Right lobe of liver (tissue), 4 donors: ENCODE data around the gene FRS2.

ENCODE experiments used
- CTCF ChIP-seq, 4 donors: fragments of 200-600 bp in 3 of 4; fragments of 450-650 bp in 1 of 4; IDR thresholded peaks; one replicate each; pipeline versions ENCODE4 v1.5.1 to v1.8.0; 2016 to 2022; ENCODE audit warnings: antibody characterized with exemption in 4 of 4, mild to moderate bottlenecking in 2 of 4
- POLR2A ChIP-seq: fragments of 450-650 bp; IDR thresholded peaks from one replicate; pipeline ENCODE4 v1.6.1; 2017; ENCODE audit warnings: antibody characterized with exemption, mild to moderate bottlenecking
- donor health status: DM: no; HTN: no; CAD: no.
- donor health status: DM: no; HTN: no; CAD: no.
- donor health status: DM: no; HTN: yes; CAD: no.

- TF ChIP-seq CTCF (IDR thresholded peaks at IDR 0.05) (no peak), POLR2A (no peak)
Observed at GRCh38 chr12:69431591-69432222, 38.5 kb upstream of the FRS2 start.
